GM18508 (cell line): ENCODE measurements around the gene LHPP.

Experiments
- ATAC-seq: cut with Tn5 transposase; IDR thresholded peaks from one replicate; pipeline ENCODE4 v1.9.1; 2021; ENCODE audit warnings: moderate number of reproducible peaks; ENCODE audit not compliant: insufficient read depth, unreplicated experiment

The LHPP gene

GRCh38 chr10:124467165-124467564 is 5.5 kb downstream of the LHPP start:
- no peak for ATAC-seq

- no peak for ATAC-seq
These were observed 7.0 kb downstream of the LHPP start for GRCh38 chr10:124468624-124469023.

GRCh38 chr10:124469956-124470484 is 8.4 kb downstream of the LHPP start:
- no peak for ATAC-seq

- ATAC-seq, result no peak
These were observed 9.2 kb downstream of the LHPP start for GRCh38 chr10:124470544-124471434.

- ATAC-seq, result no peak
These were observed 10.4 kb downstream of the LHPP start for GRCh38 chr10:124472071-124472470.

GRCh38 chr10:124473070-124473469 is 11.4 kb downstream of the LHPP start:
- no peak for ATAC-seq

GRCh38 chr10:124474514-124475070 is 13.0 kb downstream of the LHPP start:
- ATAC-seq, result no peak

- no peak for ATAC-seq
These were observed 14.6 kb downstream of the LHPP start for GRCh38 chr10:124476043-124476725.

GRCh38 chr10:124477614-124478363 is 16.2 kb downstream of the LHPP start:
- ATAC-seq, result no peak

- ATAC-seq, result no peak
These were observed 16.9 kb downstream of the LHPP start for GRCh38 chr10:124478515-124478914.

GRCh38 chr10:124480860-124481259 is 19.2 kb downstream of the LHPP start:
- ATAC-seq, result no peak

GRCh38 chr10:124481717-124482116 is 20.1 kb downstream of the LHPP start:
- no peak for ATAC-seq

GRCh38 chr10:124482236-124482800 is 20.7 kb downstream of the LHPP start:
- no peak for ATAC-seq

GRCh38 chr10:124482876-124483275 is 21.3 kb downstream of the LHPP start:
- no peak for ATAC-seq

GRCh38 chr10:124484031-124484430 is 22.4 kb downstream of the LHPP start:
- no peak for ATAC-seq

GRCh38 chr10:124484661-124485060 is 23.0 kb downstream of the LHPP start:
- ATAC-seq, result no peak

GRCh38 chr10:124486635-124487034 is 25.0 kb downstream of the LHPP start:
- ATAC-seq, result no peak

- ATAC-seq, result no peak
These were observed 29.5 kb downstream of the LHPP start for GRCh38 chr10:124491105-124491504.

- ATAC-seq, result no peak
These were observed 30.6 kb downstream of the LHPP start for GRCh38 chr10:124492266-124492665.
